ENCODE measurements around the gene HSPB8.

Gene HSPB8

DNA sequence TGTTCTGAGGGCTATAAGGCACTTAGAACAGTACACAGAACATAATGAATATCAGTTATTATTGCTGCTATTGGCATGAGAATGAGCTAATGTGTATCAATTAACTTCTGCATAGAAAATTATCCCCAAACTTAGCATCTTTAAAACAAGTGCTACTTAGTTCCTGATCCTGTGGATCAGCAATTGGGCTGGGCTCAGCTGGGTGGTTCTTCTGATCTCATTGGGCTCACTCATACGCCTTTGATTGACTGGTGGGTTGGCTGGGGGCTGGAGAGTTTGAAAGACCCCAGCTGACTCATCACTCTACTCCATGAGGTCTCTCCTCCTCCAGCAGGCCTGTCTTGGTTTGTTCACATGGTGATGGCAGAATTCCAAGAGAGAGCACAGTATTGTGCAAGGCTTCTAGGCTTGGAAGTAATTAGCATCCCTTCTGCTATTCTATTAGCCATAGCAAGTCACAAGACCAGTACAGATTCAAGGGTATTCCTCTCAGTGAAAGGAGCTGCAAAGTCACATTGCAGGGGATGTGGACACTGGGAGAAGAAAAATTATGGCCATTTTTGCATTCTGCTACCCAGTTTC, 27.2 kb upstream of the HSPB8 start:
- no peak for TF ChIP-seq FOXA1 (IDR thresholded peaks at IDR 0.05)
- TF ChIP-seq ELF4 (IDR thresholded peaks at IDR 0.05), result no peak
- no peak for TF ChIP-seq CTBP1 (IDR thresholded peaks at IDR 0.05; ENCODE audit: borderline replicate concordance)
- POLR2A ChIA-PET, result no interaction called here
- CTCF ChIA-PET, result no interaction called here
- no peak for DNase-seq (ENCODE audit: extremely low spot score)

- TF ChIP-seq BHLHE40 (IDR thresholded peaks at IDR 0.05; ENCODE audit: borderline replicate concordance), result no peak
- TF ChIP-seq FOXM1 (IDR thresholded peaks at IDR 0.05; ENCODE audit: borderline replicate concordance), result no peak
- no peak for TF ChIP-seq SUZ12 (IDR thresholded peaks at IDR 0.05)
- no peak for TF ChIP-seq SP1 (IDR thresholded peaks at IDR 0.05)
- no peak for TF ChIP-seq L3MBTL2 (conservative IDR thresholded peaks at IDR 0.05)
- no peak for TF ChIP-seq FOXK2 (IDR thresholded peaks at IDR 0.05)
- no peak for TF ChIP-seq ELF4 (IDR thresholded peaks at IDR 0.05)
- no peak for TF ChIP-seq HDGF (IDR thresholded peaks at IDR 0.05; ENCODE audit: borderline replicate concordance)
- no peak for TF ChIP-seq CTBP1 (IDR thresholded peaks at IDR 0.05; ENCODE audit: borderline replicate concordance)
- CTCF ChIA-PET, result no interaction called here
- DNase-seq (ENCODE audit: extremely low spot score), result peak; percentile 39
- POLR2A ChIA-PET, result interaction anchor here (1.3 kb wide), 1 partner anchor 26 kb away, joined by 3 read pairs; no protein-coding TSS in a partner anchor
Observed at GRCh38 chr12:119153477-119154434, 25.0 kb upstream of the HSPB8 start.

- peak; percentile 58 for DNase-seq (ENCODE audit: extremely low spot score)
- ChIA-PET CTCF (no interaction called here), POLR2A (no interaction called here)
- TF ChIP-seq CTBP1 (IDR thresholded peaks at IDR 0.05; ENCODE audit: borderline replicate concordance) (no peak), SUZ12 (IDR thresholded peaks at IDR 0.05) (no peak), FOXM1 (IDR thresholded peaks at IDR 0.05; ENCODE audit: borderline replicate concordance) (no peak), L3MBTL2 (conservative IDR thresholded peaks at IDR 0.05) (no peak), LEF1 (IDR thresholded peaks at IDR 0.05; ENCODE audit: borderline replicate concordance) (no peak), FOXA1 (IDR thresholded peaks at IDR 0.05) (no peak)
Observed at GRCh38 chr12:119154435-119154818, 24.3 kb upstream of the HSPB8 start.

DNA sequence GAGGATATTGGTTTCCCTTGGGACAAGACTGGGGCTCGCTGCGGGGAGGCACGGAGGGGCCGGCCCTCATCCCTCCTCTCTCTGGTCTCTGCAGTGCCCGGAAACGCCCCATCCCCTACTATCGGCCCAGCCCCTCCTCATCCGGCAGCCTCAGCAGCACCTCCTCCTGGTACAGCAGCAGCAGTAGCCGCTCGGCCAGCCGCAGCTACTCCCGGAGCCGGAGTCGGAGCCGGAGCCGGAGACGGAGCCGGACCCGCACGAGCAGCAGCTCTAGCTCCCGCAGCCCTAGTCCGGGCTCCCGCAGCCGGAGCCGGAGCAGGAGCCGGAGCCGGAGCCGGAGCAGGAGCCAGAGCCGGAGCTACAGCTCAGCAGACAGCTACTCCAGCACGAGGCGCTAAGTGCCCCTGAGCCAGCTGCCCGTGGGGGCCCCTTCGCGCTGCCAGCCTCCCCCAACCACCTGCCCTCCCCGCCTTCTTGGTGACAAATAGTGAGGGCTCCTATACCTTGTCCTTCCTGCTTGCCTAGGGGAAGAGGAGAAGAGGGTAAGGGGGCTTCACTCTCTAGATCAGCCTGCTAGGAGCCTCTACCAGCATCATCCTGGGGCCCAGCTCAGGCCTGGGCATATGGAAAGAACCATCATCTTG, 22.2 kb upstream of the HSPB8 start:
- ChIA-PET CTCF (interaction anchor here (0.6 kb wide), 1 partner anchor 1357 kb away, joined by 5 read pairs; no protein-coding TSS in a partner anchor), POLR2A (no interaction called here)
- DNase-seq (ENCODE audit: extremely low spot score), result peak; percentile 41
- no peak for TF ChIP-seq ZNF384 (IDR thresholded peaks at IDR 0.05)
- no peak for TF ChIP-seq FOXA1 (IDR thresholded peaks at IDR 0.05)
- TF ChIP-seq PKNOX1 (IDR thresholded peaks at IDR 0.05), result no peak
- TF ChIP-seq CTBP1 (IDR thresholded peaks at IDR 0.05; ENCODE audit: borderline replicate concordance), result no peak
- TF ChIP-seq TARDBP (IDR thresholded peaks at IDR 0.05), result no peak
- TF ChIP-seq FOXM1 (IDR thresholded peaks at IDR 0.05; ENCODE audit: borderline replicate concordance), result no peak
- no peak for TF ChIP-seq FOXK2 (IDR thresholded peaks at IDR 0.05)

DNA sequence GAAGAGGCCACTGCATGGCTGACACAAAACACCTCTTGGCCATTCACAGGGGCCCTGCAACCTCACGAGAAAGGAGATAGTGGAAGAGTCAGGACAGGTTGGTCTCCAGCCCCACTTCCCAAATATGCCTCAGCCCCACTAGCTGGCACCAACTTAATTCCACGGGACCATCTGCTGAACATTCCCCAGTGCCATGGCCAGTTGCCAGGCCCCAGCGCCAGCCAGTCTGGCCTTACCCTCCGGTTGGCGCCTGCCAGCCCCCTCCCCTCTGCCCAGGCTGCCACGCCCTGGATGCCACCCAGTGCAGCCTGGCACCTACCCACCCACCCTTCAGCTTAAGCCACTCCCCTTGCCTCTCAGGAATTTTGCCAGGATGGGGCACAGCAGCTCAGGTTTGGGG, 21.2 kb upstream of the HSPB8 start:
- CTCF ChIA-PET, result no interaction called here
- POLR2A ChIA-PET, result no interaction called here
- DNase-seq (ENCODE audit: extremely low spot score), result no peak
- TF ChIP-seq SUZ12 (IDR thresholded peaks at IDR 0.05) (no peak), BHLHE40 (IDR thresholded peaks at IDR 0.05; ENCODE audit: borderline replicate concordance) (no peak), FOXA1 (IDR thresholded peaks at IDR 0.05) (no peak), FOXM1 (IDR thresholded peaks at IDR 0.05; ENCODE audit: borderline replicate concordance) (no peak)

DNA sequence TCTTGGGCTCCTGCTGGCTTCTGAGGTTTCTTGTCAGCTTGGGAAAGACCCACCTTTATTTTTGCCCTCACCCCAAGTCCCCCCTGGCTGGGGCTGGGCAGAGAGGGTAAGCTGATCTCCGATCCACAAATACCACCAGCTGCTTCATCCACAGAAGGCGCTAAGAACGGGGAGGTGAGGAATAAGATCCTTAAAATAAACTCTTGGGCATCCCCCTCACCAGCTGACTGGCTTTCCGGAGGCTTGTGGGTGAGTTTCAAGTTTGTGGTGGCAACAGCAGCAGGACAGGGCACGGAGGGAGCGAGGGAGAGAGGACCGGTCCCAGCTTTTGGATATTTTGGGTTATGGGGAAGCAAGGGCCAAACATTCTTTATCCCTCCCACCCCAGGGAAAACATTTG, 20.8 kb upstream of the HSPB8 start:
- TF ChIP-seq LEF1 (IDR thresholded peaks at IDR 0.05; ENCODE audit: borderline replicate concordance) (no peak), FOXA1 (IDR thresholded peaks at IDR 0.05) (no peak), TARDBP (IDR thresholded peaks at IDR 0.05) (no peak), ELF4 (IDR thresholded peaks at IDR 0.05) (no peak), PKNOX1 (IDR thresholded peaks at IDR 0.05) (no peak), FOXM1 (IDR thresholded peaks at IDR 0.05; ENCODE audit: borderline replicate concordance) (no peak)
- ChIA-PET CTCF (no interaction called here), POLR2A (no interaction called here)
- DNase-seq (ENCODE audit: extremely low spot score), result no peak

- ChIA-PET POLR2A (no interaction called here), CTCF (no interaction called here)
- TF ChIP-seq PKNOX1 (IDR thresholded peaks at IDR 0.05) (no peak), ARNT (IDR thresholded peaks at IDR 0.05) (no peak), FOXK2 (IDR thresholded peaks at IDR 0.05) (no peak), ZNF384 (IDR thresholded peaks at IDR 0.05) (no peak), ELF4 (IDR thresholded peaks at IDR 0.05) (no peak), FOXA1 (IDR thresholded peaks at IDR 0.05) (no peak), NFRKB (IDR thresholded peaks at IDR 0.05) (no peak), HDGF (IDR thresholded peaks at IDR 0.05; ENCODE audit: borderline replicate concordance) (no peak), CTBP1 (IDR thresholded peaks at IDR 0.05; ENCODE audit: borderline replicate concordance) (no peak), FOXM1 (IDR thresholded peaks at IDR 0.05; ENCODE audit: borderline replicate concordance) (no peak), LEF1 (IDR thresholded peaks at IDR 0.05; ENCODE audit: borderline replicate concordance) (no peak), SUZ12 (IDR thresholded peaks at IDR 0.05) (no peak), L3MBTL2 (conservative IDR thresholded peaks at IDR 0.05) (no peak)
- no peak for DNase-seq (ENCODE audit: extremely low spot score)
Observed at GRCh38 chr12:119158402-119158801, 20.3 kb upstream of the HSPB8 start.

All from HEK293T (cell line).